ENCODE data around the gene LSMEM2. TPM values are rescaled to one million over a fixed set of nuclear protein-coding genes. Genes with fewer than 3 reads are reported as not detected.
"Not testable (repeated sequence)": the region's sequence is repeated elsewhere in the genome, so short reads cannot be mapped to it uniquely, and the experiment has no call there.

The LSMEM2 gene
- total RNA-seq, 1 donor from 2014 or later = not detected

DNA sequence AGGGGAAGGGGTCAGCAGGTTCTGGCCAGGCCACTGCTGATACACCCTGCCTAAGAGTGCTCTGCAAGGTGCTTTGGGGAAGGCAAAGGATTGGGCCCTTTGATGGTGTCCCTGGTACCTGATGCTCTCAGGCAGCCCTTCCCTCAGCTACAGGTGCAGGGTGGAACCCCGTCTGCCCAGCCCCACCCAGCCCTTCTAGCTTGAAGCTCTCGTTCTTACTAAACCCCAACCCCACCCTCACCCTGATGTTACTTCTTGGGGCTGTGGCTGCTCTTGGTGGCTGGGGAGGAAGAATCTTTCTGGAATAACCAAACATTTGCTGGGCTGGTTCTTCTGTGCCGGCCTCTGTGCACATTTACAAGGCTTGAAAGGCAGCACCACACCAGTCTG lies 36.5 kb upstream of the LSMEM2 start:
- ATAC-seq (no peak), DNase-seq (no peak)
- H3K4me1 ChIP-seq = peaks cover 92% of the 10 kb centered on the region
- H3K4me3 ChIP-seq = peak overlapping the region; percentile 8
- H3K27ac ChIP-seq = peak overlapping the region; percentile 85
- H3K9me3 ChIP-seq = no peaks in the 10 kb centered on the region
- no peaks in the 10 kb centered on the region for H3K27me3 ChIP-seq
- intact Hi-C loops (cut with DNase I) = no loop called here
- peaks cover 22% of the 10 kb centered on the region for H3K36me3 ChIP-seq
- TF ChIP-seq, protein P1, sequence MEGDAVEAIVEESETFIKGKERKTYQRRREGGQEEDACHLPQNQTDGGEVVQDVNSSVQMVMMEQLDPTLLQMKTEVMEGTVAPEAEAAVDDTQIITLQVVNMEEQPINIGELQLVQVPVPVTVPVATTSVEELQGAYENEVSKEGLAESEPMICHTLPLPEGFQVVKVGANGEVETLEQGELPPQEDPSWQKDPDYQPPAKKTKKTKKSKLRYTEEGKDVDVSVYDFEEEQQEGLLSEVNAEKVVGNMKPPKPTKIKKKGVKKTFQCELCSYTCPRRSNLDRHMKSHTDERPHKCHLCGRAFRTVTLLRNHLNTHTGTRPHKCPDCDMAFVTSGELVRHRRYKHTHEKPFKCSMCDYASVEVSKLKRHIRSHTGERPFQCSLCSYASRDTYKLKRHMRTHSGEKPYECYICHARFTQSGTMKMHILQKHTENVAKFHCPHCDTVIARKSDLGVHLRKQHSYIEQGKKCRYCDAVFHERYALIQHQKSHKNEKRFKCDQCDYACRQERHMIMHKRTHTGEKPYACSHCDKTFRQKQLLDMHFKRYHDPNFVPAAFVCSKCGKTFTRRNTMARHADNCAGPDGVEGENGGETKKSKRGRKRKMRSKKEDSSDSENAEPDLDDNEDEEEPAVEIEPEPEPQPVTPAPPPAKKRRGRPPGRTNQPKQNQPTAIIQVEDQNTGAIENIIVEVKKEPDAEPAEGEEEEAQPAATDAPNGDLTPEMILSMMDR (IDR thresholded peaks at IDR 0.05) = no peak

DNA sequence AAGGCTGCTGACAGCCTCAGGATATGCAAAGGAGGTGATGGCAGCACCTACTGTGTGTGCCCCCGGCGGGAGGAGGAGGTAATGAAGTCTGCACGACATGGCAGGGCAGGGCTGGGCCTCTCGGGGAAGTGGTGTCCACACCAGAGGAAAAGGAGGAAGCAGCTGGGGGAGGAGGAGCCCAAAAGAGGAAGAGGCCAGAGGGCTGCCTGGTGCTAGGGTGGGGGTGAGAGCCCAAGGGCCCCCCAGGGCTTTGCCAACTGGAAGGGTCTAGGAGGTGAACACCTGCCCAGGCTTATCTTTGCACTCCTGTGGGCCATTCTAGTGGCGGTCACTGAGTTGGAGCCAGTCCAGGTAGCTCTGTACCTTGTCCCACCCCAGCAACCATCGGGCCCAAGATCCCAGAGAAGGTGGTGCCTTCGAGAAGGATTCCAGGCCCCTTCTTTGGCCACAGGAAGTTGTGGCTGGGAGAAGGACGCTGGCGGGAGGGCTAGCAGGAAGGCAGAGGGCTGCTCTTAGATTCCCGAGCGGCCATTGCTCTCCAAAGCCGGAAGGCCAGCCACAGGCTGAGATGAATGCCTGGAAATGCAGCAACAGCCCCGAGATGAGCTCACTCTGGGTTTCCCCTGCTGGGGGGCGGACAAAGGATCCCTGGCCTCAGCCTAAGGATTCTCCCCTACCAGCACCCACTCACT lies 35.9 kb upstream of the LSMEM2 start:
- Histone ChIP-seq H3K9me3 (no peaks in the 10 kb centered on the region), H3K36me3 (peaks cover 28% of the 10 kb centered on the region), H3K4me1 (peaks cover 98% of the 10 kb centered on the region), H3K4me3 (peak overlapping the region; percentile 27), H3K27me3 (no peaks in the 10 kb centered on the region), H3K27ac (peak overlapping the region; percentile 85)
- TF ChIP-seq, protein P1 (IDR thresholded peaks at IDR 0.05) = no peak
- DNase-seq (peak; percentile 88), ATAC-seq (peak; percentile 68)
- intact Hi-C loops (cut with DNase I) = no loop called here

DNA sequence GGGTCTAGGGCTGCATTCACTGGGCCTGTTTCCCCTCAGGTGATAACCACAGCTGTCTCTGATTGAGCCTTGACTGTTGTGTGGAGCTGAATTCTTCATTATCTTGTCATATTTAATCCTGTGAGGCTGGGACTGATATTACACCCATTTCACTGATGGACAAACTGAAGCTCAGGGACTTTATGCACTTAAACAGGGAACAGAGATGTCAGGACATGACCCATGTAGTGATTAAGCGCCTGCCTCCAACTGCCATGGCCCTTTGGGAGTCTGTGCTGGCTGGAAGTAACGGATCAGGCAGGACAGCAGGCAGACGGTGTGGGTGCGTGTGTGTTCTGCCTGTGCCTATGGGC lies 35.4 kb upstream of the LSMEM2 start:
- Histone ChIP-seq H3K4me1 (peaks cover 100% of the 10 kb centered on the region), H3K36me3 (peaks cover 29% of the 10 kb centered on the region), H3K27ac (peak overlapping the region; percentile 85), H3K9me3 (no peaks in the 10 kb centered on the region), H3K4me3 (peak overlapping the region; percentile 27), H3K27me3 (no peaks in the 10 kb centered on the region)
- ATAC-seq (no peak), DNase-seq (no peak)
- intact Hi-C loops (cut with DNase I) = no loop called here
- TF ChIP-seq, protein P1 (IDR thresholded peaks at IDR 0.05) = no peak

DNA sequence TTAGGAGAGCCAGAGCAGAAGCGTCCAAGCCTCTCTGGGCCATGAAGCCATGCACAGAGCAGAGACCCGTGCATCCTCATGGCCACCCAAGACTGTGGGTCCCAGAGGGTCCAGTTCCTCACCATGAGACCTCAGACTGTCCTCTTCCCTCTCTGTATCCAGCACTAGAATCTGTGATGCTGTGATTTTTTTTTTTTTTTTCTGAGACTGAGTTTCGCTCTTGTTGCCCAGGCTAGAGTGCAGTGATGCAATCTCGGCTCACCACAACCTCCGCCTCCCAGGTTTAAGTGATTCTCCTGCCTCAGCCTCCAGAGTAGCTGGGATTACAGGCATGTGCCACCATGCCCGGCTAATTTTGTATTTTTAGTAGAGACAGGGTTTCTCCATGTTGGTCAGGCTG lies 34.1 kb upstream of the LSMEM2 start:
- Histone ChIP-seq H3K36me3 (peaks cover 20% of the 10 kb centered on the region), H3K4me1 (peaks cover 100% of the 10 kb centered on the region), H3K27ac (peak overlapping the region; percentile 85)
- DNase-seq; H3K27me3 ChIP-seq; H3K4me3 ChIP-seq; H3K9me3 ChIP-seq; ATAC-seq; intact Hi-C loops (cut with DNase I): not testable (repeated sequence)

DNA sequence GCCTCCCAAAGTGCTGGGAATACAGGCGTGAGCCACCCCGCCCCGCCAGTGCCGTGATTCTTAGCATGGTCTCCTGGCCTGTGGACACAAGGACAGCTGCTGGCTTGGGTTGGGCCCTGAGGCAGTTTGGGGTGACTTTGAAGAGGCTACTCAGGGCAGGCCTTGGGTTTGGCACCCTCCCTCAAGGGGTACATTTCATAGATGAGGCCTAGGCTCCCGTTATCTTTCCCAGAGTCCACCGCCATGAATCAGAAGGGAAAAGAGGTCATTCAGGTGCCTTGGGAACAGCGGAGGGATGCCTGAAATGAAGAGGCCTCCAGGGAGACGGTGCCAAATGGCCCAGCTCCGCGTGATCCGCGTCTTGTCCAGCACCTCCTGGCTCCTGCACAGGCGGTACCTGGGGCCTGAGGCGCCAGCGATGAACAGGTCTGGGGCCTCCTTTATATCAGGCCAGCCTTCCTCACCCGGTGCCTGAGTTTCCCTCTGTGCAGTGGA lies 33.6 kb upstream of the LSMEM2 start:
- no peak for DNase-seq
- no peaks in the 10 kb centered on the region for H3K9me3 ChIP-seq
- peak overlapping the region; percentile 85 for H3K27ac ChIP-seq
- peak overlapping the region; percentile 41 for H3K4me3 ChIP-seq
- intact Hi-C loops (cut with DNase I) = no loop called here
- peaks cover 100% of the 10 kb centered on the region for H3K4me1 ChIP-seq
- peaks cover 15% of the 10 kb centered on the region for H3K36me3 ChIP-seq
- TF ChIP-seq, protein P1 (IDR thresholded peaks at IDR 0.05) = no peak
- no peak for ATAC-seq
- no peaks in the 10 kb centered on the region for H3K27me3 ChIP-seq

DNA sequence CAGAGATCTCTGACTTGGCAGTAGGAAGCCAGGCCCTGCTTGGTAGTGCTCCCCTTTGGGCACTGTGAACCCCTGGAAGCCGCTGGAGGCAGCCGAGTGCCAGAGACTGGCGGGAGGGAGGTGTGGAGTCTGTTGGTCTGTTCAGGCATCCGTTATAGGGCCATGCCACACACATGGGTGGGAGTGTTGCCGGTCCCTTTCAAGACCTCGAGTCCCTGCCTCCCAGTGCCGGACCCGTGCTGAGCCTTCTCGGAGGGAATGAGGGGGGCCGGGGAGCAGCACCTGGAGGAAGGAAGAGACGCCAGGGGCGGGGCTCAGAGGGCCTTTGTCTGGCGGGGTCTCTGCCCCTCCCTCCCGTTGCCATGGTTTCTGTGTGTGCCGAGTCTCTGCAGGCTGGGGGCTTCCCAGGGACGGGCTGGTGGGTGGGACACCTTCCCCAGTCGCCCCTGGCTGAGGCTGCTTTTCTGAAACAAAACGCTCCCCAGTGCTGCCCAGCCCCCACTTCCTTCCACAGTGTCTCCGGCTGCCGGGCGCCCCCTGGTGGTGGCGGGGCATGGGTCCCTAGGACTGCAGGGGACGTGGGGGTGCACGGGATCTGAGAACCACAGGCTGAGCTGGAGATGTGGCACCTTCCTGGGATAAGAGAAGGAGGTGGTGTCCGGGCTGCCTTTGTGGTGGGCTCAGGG lies 32.9 kb upstream of the LSMEM2 start:
- intact Hi-C loops (cut with DNase I) = no loop called here
- Histone ChIP-seq H3K27me3 (no peaks in the 10 kb centered on the region), H3K27ac (peak overlapping the region; percentile 85), H3K4me3 (peak overlapping the region; percentile 41), H3K36me3 (peaks cover 12% of the 10 kb centered on the region), H3K4me1 (peaks cover 100% of the 10 kb centered on the region), H3K9me3 (no peaks in the 10 kb centered on the region)
- peak; percentile 95 for DNase-seq
- TF ChIP-seq, protein P1 (IDR thresholded peaks at IDR 0.05) = peak; percentile 98
- ATAC-seq = peak; percentile 83
